Tongue (tissue), 2 donors: ENCODE results near the gene GMCL1. TPM values are rescaled to one million over a fixed set of nuclear protein-coding genes. Genes with fewer than 3 reads are reported as not detected.

Experiments
- small RNA-seq: library from RNA; depleted of rRNA; stranded (forward); fragments of <200 nt; gene quantifications from one replicate; pipeline ENCODE3, GENCODE V24; 2014; ENCODE audit warnings: low replicate concordance
- total RNA-seq: library from RNA; depleted of rRNA; stranded (reverse); fragments of >200 nt; gene quantifications from one replicate; pipeline ENCODE4 v1.2.3, GENCODE V29; 2014

Gene GMCL1
- total RNA-seq, 1 donor from 2014 or later: 14.9 TPM

Small RNA genes lying within 50 kb of the gene (small RNA-seq; reads per million reads assigned to genes)
- not detected for gene RPL23AP92

Other genes with a start within 250 kb of the GMCL1 start
- 30.2 TPM for gene AAK1, start 185.9 kb upstream of the GMCL1 start, total RNA-seq
- gene ANXA4, start 87.5 kb upstream of the GMCL1 start, total RNA-seq: 29.5 TPM
- 59.9 TPM for gene SNRNP27, start 64.3 kb downstream of the GMCL1 start, total RNA-seq
- 21.8 TPM for gene MXD1, start 85.4 kb downstream of the GMCL1 start, total RNA-seq
- gene ASPRV1, start 132.0 kb downstream of the GMCL1 start, total RNA-seq: 0.62 TPM